IMR-90 (cell line): ENCODE data around the gene PRKAG3. TPM values are rescaled to one million over a fixed set of nuclear protein-coding genes. Genes with fewer than 3 reads are reported as not detected.

Experiments used
- ATAC-seq: fragments of 200-7000 bp; cut with Tn5 transposase; 2 replicates; pipeline ENCODE4 v1.9.1; 2020; ENCODE audit warnings: low read depth, mild to moderate bottlenecking, moderate library complexity
- BruUV-seq: library from RNA; stranded (reverse); fragments of 400-500 nt; replicated peaks from 2 replicates; lab custom pipeline; 2021; lab: Mats Ljungman, UMichigan
- CTCF ChIA-PET: fragments of 300-600 bp; formaldehyde crosslinking; extraction: SDS; loops from one replicate; lab custom pipeline; 2021; ENCODE audit warnings: antibody characterized with exemption; lab: Yijun Ruan, JAX
- POLR2A ChIA-PET: fragments of 300-600 bp; sonication (Branson Sonifier 250); formaldehyde crosslinking; loops from one replicate; lab custom pipeline; 2022; ENCODE audit warnings: antibody characterized with exemption; ENCODE audit not compliant: unreplicated experiment; lab: Charles Lee
- DNase-seq: peaks from one replicate; pipeline ENCODE4 v3.0.0; 2013
- H2AFZ ChIP-seq: replicated peaks from 2 replicates; pipeline ENCODE3; 2013; ENCODE audit warnings: low read length, mild to moderate bottlenecking; ENCODE audit not compliant: poor library complexity
- H2AK5ac ChIP-seq: 2 replicates; pipeline ENCODE4 v1.6.1; 2013; ENCODE audit warnings: low read depth, low read length, inconsistent platforms
- H2AK9ac ChIP-seq: replicated peaks from 2 replicates; pipeline ENCODE3; 2013; ENCODE audit warnings: mild to moderate bottlenecking, low read depth, low read length, moderate library complexity; ENCODE audit not compliant: poor library complexity
- H2BK120ac ChIP-seq: 2 replicates; pipeline ENCODE4 v1.6.1; 2013; ENCODE audit warnings: low read depth, low read length, inconsistent platforms
- H2BK15ac ChIP-seq: 3 replicates; pipeline ENCODE4 v1.6.1; 2013; ENCODE audit warnings: low read depth, low read length, inconsistent platforms
- H2BK20ac ChIP-seq: 2 replicates; pipeline ENCODE4 v1.6.1; 2013; ENCODE audit warnings: low read depth, mild to moderate bottlenecking, inconsistent platforms, low read length, moderate library complexity
- H2BK5ac ChIP-seq: 2 replicates; pipeline ENCODE4 v1.6.1; 2013; ENCODE audit warnings: mild to moderate bottlenecking, low read depth, low read length, inconsistent platforms; ENCODE audit not compliant: poor library complexity, severe bottlenecking
- H3K14ac ChIP-seq: replicated peaks from 2 replicates; pipeline ENCODE4 v1.6.1; 2013; ENCODE audit warnings: low read depth, low read length, inconsistent platforms
- H3K18ac ChIP-seq: 2 replicates; pipeline ENCODE4 v1.6.1; 2013; ENCODE audit warnings: low read depth, low read length, control low read depth
- H3K23ac ChIP-seq: 2 replicates; pipeline ENCODE4 v1.6.1; 2013; ENCODE audit warnings: low read depth, low read length, inconsistent platforms
- H3K27ac ChIP-seq: 2 replicates; pipeline ENCODE4 v1.5.1; 2013; ENCODE audit warnings: mild to moderate bottlenecking, control low read depth, low read length; ENCODE audit not compliant: insufficient read depth
- H3K27me3 ChIP-seq: 2 replicates; pipeline ENCODE4 v1.6.1; 2013; ENCODE audit warnings: low read length; ENCODE audit not compliant: control insufficient read depth, insufficient read depth
- H3K36me3 ChIP-seq: 2 replicates; pipeline ENCODE4 v1.6.1; 2013; ENCODE audit warnings: low read length, mixed read lengths; ENCODE audit not compliant: control insufficient read depth, insufficient read depth
- H3K4ac ChIP-seq: 2 replicates; pipeline ENCODE4 v1.6.1; 2013; ENCODE audit warnings: low read depth, low read length, inconsistent platforms
- H3K4me1 ChIP-seq: 2 replicates; pipeline ENCODE4 v1.6.1; 2013; ENCODE audit warnings: low read length, mixed read lengths; ENCODE audit not compliant: control insufficient read depth, insufficient read depth
- H3K4me2 ChIP-seq: 2 replicates; pipeline ENCODE4 v1.6.1; 2013; ENCODE audit warnings: low read depth, mild to moderate bottlenecking, control low read depth, low read length, moderate library complexity
- H3K4me3 ChIP-seq: 2 replicates; pipeline ENCODE4 v1.5.1; 2013; ENCODE audit warnings: low read depth, mild to moderate bottlenecking, control low read depth, low read length, moderate library complexity; ENCODE audit not compliant: insufficient read depth
- H3K56ac ChIP-seq: 2 replicates; pipeline ENCODE4 v1.6.1; 2013; ENCODE audit warnings: low read length, inconsistent platforms; ENCODE audit not compliant: insufficient read depth; ENCODE audit errors: extremely low read depth
- H3K79me1 ChIP-seq, 2 experiments: 2 replicates each; pipeline ENCODE4 v1.6.1; 2013; ENCODE audit warnings: low read length in 2 of 2, inconsistent platforms in 1 of 2, low read depth in 1 of 2
- H3K9ac ChIP-seq: 2 replicates; pipeline ENCODE4 v1.6.1; 2013; ENCODE audit warnings: low read depth, low read length, control low read depth
- H3K9me1 ChIP-seq: 2 replicates; pipeline ENCODE4 v1.6.1; 2013; ENCODE audit warnings: low read length, inconsistent platforms; ENCODE audit not compliant: insufficient read depth
- H3K9me3 ChIP-seq: 2 replicates; pipeline ENCODE4 v1.6.1; 2013; ENCODE audit warnings: low read length; ENCODE audit not compliant: control insufficient read depth, insufficient read depth
- H4K20me1 ChIP-seq: 2 replicates; pipeline ENCODE4 v1.6.1; 2013; ENCODE audit warnings: low read length, inconsistent platforms; ENCODE audit not compliant: insufficient read depth
- H4K5ac ChIP-seq: 2 replicates; pipeline ENCODE4 v1.6.1; 2013; ENCODE audit warnings: mild to moderate bottlenecking, low read depth, low read length, control low read depth
- H4K8ac ChIP-seq, 2 experiments: 2 replicates each; pipeline ENCODE4 v1.6.1; 2013; ENCODE audit warnings: low read depth in 2 of 2, low read length in 2 of 2, control low read depth in 1 of 2, inconsistent platforms in 1 of 2
- H4K91ac ChIP-seq: 2 replicates; pipeline ENCODE4 v1.6.1; 2013; ENCODE audit warnings: low read depth, low read length, inconsistent platforms; ENCODE audit not compliant: insufficient read depth
- CHD1 ChIP-seq: IDR thresholded peaks from 2 replicates; pipeline ENCODE4 v1.6.1; 2012; ENCODE audit warnings: low read depth, low read length, improper control_type of control experiment
- CTCF ChIP-seq: conservative IDR thresholded peaks from 2 replicates; pipeline ENCODE4 v1.5.1; 2012; ENCODE audit warnings: mild to moderate bottlenecking, low read depth, low read length, improper control_type of control experiment
- ELK1 ChIP-seq: fragments of 150-350 bp; IDR thresholded peaks from 2 replicates; pipeline ENCODE4 v1.6.1; 2016; ENCODE audit warnings: low read depth, mild to moderate bottlenecking, low read length, moderate library complexity, borderline replicate concordance
- FOS ChIP-seq: fragments of 150-350 bp; IDR thresholded peaks from 2 replicates; pipeline ENCODE4 v1.6.1; 2016; ENCODE audit warnings: low read depth, low read length
- MAFK ChIP-seq: IDR thresholded peaks from 2 replicates; pipeline ENCODE4 v1.6.1; 2012; ENCODE audit warnings: low read depth, low read length, improper control_type of control experiment
- MAZ ChIP-seq: IDR thresholded peaks from 2 replicates; pipeline ENCODE4 v1.6.1; 2012; ENCODE audit warnings: low read depth, mild to moderate bottlenecking, low read length, improper control_type of control experiment, moderate library complexity, borderline replicate concordance
- MXI1 ChIP-seq: IDR thresholded peaks from 2 replicates; pipeline ENCODE4 v1.6.1; 2012; ENCODE audit warnings: low read depth, mild to moderate bottlenecking, low read length, moderate library complexity, borderline replicate concordance
- POLR2A ChIP-seq: IDR thresholded peaks from 2 replicates; pipeline ENCODE4 v1.6.1; 2012; ENCODE audit warnings: mild to moderate bottlenecking, low read depth, low read length
- RAD21 ChIP-seq: IDR thresholded peaks from 2 replicates; pipeline ENCODE4 v1.6.1; 2012; ENCODE audit warnings: low read length, improper control_type of control experiment
- RCOR1 ChIP-seq: IDR thresholded peaks from 2 replicates; pipeline ENCODE4 v1.6.1; 2012; ENCODE audit warnings: mild to moderate bottlenecking, low read length, improper control_type of control experiment; ENCODE audit not compliant: insufficient replicate concordance
- RFX5 ChIP-seq: IDR thresholded peaks from 2 replicates; pipeline ENCODE4 v1.8.0; 2012; ENCODE audit warnings: low read depth, mild to moderate bottlenecking, low read length, moderate library complexity
- SMC3 ChIP-seq: fragments of 150-350 bp; IDR thresholded peaks from 2 replicates; pipeline ENCODE4 v1.6.1; 2016; ENCODE audit warnings: low read depth, mild to moderate bottlenecking, antibody characterized with exemption, low read length, moderate library complexity
- WGBS, 2 experiments: methylation state at CpG; one replicate each; pipeline versions ENCODE4 v1.1.5 to v1.1.7; 2013; ENCODE audit warnings: missing lambda C conversion rate in 2 of 2; ENCODE audit not compliant: insufficient read length in 1 of 2; ENCODE audit errors: extremely low coverage in 2 of 2; 5-methylcytosine and 5-hydroxymethylcytosine counted together
- dilution Hi-C: fragments of 300-500 bp; cut with HindIII; formaldehyde crosslinking; loops from one replicate; pipeline ENCODE4 v1.14.3; 2018; ENCODE audit warnings: low sequenced_read_pairs; ENCODE audit not compliant: unreplicated experiment
- in situ Hi-C: fragments of 300-500 bp; cut with MboI; formaldehyde crosslinking; loops from 3 replicates; pipeline ENCODE4 v1.14.3; 2019; ENCODE audit warnings: low sequenced_read_pairs, inconsistent platforms, mixed read lengths
- intact Hi-C: fragments of 100-400 bp; cut with micrococcal nuclease; formaldehyde crosslinking; loops from 2 replicates; pipeline ENCODE4 v1.10.0; 2022
- polyA plus RNA-seq, 3 experiments: library from polyadenylated mRNA; depleted of rRNA; stranded (reverse); fragments of >200 nt; gene quantifications; 2 replicates each; pipeline ENCODE4 v1.2.3, GENCODE V29; 2012; ENCODE audit warnings: low replicate concordance in 1 of 3
- total RNA-seq: library from RNA; depleted of rRNA; stranded (reverse); fragments of >200 nt; gene quantifications from 2 replicates; pipeline ENCODE4 v1.2.3, GENCODE V29; 2012
- TF ChIP-seq, protein P1 (sequence below): fragments of 150-350 bp; IDR thresholded peaks from 2 replicates; pipeline ENCODE4 v1.6.1; 2017; ENCODE audit warnings: mild to moderate bottlenecking, antibody characterized with exemption, low read length, low read depth

The PRKAG3 gene
- total and polyA plus RNA-seq, 2 of the 4 experiments (the other 2 are of a cell fraction): not detected

- H2AK9ac ChIP-seq: no peak overlapping the region
- ChIA-PET POLR2A (no interaction called here), CTCF (no interaction called here)
- no peak for ATAC-seq
- peaks cover 3% of the 10 kb centered on the region; the same call in 1 of the 2 replicates for H3K4me1 ChIP-seq
- BruUV-seq: no TSS peak
- H3K18ac ChIP-seq: peak overlapping the region; percentile 70; the same call in 1 of the 2 replicates
- H2AFZ ChIP-seq: peak overlapping the region; percentile 97
- H3K4me3 ChIP-seq: peak overlapping the region; percentile 44
- intact Hi-C loops: loop anchor here (5.0 kb wide), 1 partner anchor 56 kb away; no protein-coding TSS in a partner anchor
- peaks cover 6% of the 10 kb centered on the region for H3K9me3 ChIP-seq
- peak overlapping the region; percentile 71; the same call in 1 of the 2 replicates for H3K14ac ChIP-seq
- H3K36me3 ChIP-seq: 0 out of 2 replicates have a peak, but pooled peaks cover 2% of the 10 kb centered on the region
- H3K23ac ChIP-seq: peak overlapping the region; percentile 82
- H2AK5ac ChIP-seq: no peak overlapping the region
- H2BK5ac ChIP-seq: no peak overlapping the region
- H4K91ac ChIP-seq: 0 out of 2 replicates have a peak overlapping the region, but pooled peaks have one; percentile 45
- in situ Hi-C loops: no loop called here
- H3K9ac ChIP-seq: peak overlapping the region; percentile 55
- no peak overlapping the region for H3K56ac ChIP-seq
- H3K4ac ChIP-seq: peak overlapping the region; percentile 68
- dilution Hi-C loops: no loop called here
- peak overlapping the region; percentile 86 for H3K4me2 ChIP-seq
- no peak for DNase-seq
- H2BK15ac ChIP-seq: no peak overlapping the region; the same call in 2 of the 3 replicates
- H3K9me1 ChIP-seq: peaks cover 3% of the 10 kb centered on the region; the same call in 1 of the 2 replicates
- H3K27me3 ChIP-seq: no peaks in the 10 kb centered on the region
- peaks cover 0 to 5% of the 10 kb centered on the region in 2 experiments; a peak in 2 of 4 replicates for H3K79me1 ChIP-seq
- WGBS, 2 experiments: 0% methylated on average over 1 of the region's 15 CpGs; no CpG with 5 or more reads in 1 of the 2 experiments
- no peak overlapping the region; the same call in 1 of the 2 replicates for H4K5ac ChIP-seq
- H3K27ac ChIP-seq: peak overlapping the region; percentile 50
- peak overlapping the region; percentile 70 to 91 for H4K8ac ChIP-seq
- no peak overlapping the region for H2BK120ac ChIP-seq
- no peaks in the 10 kb centered on the region for H4K20me1 ChIP-seq
- peak overlapping the region; percentile 42; the same call in 1 of the 2 replicates for H2BK20ac ChIP-seq
- TF ChIP-seq RFX5 (no peak), POLR2A (no peak), RAD21 (no peak), MAFK (no peak), RCOR1 (no peak), CHD1 (no peak), FOS (no peak), CTCF (no peak), ELK1 (no peak), MXI1 (no peak), MAZ (no peak), SMC3 (no peak)
- TF ChIP-seq, protein P1, sequence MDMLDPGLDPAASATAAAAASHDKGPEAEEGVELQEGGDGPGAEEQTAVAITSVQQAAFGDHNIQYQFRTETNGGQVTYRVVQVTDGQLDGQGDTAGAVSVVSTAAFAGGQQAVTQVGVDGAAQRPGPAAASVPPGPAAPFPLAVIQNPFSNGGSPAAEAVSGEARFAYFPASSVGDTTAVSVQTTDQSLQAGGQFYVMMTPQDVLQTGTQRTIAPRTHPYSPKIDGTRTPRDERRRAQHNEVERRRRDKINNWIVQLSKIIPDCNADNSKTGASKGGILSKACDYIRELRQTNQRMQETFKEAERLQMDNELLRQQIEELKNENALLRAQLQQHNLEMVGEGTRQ: no peak
Measured at GRCh38 chr2:218780851-218781690, 50.5 kb downstream of the PRKAG3 start.
